NCI-H2029 (cell line): ENCODE data around the gene TCP11.

Source experiments
- DNase-seq: peaks from one replicate; lab custom pipeline; 2025; lab: John Stamatoyannopoulos, UW

Gene TCP11

DNA sequence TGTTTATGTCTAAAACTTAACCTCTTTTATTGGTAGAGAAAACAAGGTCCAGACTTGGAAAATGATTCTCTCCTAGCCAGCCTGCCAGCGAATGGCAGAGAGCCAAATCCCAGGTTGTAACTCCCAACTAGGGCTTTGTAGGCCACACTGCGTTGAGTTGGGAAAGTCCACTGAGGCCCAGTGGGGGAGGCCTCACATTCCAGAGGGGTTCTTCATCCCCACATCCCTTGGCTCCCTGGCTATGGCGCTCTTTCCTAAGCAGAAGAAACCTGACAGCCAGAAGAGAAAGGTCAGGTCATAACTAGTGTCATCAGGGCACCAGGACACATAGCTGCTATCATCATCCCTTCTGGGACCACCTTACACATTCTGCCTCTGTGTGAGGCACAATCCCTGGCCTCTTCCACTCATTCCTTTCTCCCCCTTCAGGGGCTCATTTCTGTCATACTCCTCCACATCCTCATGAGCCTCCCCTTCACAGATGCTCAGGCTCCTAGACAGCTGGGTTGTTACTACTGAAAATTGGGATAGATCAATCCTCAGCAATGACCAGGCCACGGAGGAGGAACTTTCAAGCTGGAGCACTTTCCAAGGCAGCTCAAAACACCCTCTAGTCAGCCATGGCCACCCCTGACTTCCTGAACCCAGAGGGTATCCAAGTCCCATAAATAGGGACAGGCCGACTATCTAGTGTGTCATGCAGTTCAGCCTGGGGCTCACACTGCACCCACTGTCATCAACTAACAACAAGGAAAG, 48.6 kb downstream of the TCP11 start:
- no peak for DNase-seq

DNA sequence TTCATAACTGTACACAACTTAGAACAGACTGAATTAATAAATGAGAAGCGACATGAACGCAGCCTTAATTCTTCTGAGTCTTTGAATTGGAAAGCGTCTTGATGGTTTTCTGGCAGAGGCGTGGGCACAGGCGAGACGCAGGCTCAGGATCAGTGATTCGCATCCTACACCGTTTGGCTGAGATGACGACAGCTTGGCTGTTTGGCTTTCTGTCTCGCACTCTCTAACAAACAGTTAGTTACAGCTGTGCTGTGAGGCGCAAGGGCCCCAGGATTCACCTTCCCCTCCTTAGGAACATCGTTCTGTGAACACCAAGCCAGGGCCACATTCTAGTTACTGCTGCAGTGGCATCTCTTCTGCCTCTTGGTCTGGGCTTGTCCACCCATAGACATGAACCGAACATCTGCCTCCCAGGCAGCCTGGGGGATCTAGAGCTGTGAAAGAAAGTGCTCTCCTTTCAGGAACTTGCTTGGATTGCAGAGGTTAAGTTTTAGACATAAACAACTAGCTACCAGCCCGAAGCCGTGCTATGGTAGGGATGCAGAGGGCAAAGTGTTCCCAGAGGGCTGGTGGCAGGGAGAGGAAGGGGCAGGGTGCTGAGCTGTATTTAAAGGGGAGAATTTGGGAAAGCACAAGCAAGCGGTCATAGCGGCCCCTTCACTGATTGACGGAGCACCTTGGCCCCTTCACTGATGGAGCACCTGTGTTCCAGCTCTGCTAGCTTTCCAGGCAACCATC, 49.6 kb downstream of the TCP11 start:
- DNase-seq: no peak

DNA sequence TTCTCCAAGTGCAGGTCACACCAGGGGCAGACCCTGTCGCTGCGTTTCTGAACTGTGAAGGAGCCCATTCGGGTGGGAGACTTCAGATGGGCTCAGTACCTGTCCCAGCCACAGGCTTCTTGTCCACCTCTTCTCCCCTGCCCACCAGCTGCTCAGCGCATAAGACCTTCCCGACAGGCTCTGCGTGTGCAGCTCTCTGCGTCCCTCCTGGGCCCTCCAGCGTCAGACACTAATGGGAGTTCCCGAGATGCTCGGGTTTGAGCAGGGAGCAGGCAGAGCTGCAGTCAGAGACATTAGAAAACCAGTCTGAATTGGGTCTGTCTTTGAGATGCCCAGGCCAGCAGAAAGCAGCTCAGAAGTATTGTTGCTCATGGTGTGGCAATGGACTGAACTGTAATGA, 50.4 kb downstream of the TCP11 start:
- no peak for DNase-seq

DNA sequence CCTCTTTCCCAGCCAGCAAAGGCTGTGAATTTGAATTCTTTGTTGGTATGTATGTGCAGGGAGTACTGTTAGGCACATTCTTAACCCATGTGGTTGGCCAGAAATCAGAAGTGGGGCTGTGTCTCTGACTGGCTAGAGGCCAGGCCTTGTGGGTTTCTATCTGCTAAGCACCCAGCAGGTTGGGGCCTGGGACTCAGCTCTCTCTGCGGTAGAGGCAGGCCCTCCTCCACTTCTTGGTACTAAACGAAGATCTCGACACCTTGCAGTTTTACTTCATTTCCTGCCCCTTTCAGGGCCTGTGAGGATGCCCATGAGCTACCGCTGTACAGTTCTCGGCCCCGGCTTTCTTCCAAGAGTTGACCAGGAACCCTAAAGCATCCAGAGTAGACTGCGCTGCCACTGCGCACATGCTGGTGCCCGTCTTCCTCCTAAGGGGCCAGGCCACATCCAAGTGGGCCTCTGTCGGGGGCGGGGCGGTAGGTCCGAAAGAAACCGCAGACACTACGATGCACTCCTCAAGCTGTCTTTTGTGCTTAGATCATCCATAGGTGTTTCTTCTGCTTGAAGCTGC, 51.1 kb downstream of the TCP11 start:
- DNase-seq: no peak

DNA sequence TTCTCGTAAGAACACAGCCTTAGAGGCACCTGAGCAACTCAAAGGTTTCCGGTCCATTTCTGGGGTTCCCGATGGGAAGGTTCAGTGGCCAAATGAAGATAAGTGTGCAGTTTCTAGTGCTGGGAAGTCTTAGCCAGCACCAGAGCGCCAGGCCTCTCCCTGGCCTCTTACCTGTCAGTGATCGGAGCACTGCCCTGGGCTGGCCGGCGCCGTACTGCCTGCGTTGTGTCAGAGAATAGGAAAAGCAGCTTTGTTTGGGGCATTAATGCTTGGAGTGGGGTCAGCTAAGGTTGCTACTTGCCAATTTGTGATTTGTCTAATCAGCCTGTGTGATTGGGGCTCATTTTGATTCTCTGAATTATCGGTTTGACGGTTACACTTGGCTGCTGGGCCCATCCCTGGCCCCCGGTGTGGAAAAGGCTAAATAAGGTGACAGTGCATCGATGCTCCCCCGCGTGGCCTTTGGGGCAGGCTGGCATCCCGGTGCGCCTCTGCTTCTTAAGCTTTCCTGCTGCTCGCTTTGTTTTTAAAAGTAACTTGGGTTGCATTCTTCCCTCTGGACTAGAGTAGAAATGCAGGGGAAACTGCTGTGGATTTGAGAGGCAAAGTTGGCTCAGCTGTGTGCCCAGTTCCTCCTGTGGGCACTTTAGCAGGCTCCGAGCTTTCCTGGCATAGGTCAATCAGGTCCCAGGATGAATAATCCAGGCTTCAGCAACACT, 51.8 kb downstream of the TCP11 start:
- DNase-seq: no peak

DNA sequence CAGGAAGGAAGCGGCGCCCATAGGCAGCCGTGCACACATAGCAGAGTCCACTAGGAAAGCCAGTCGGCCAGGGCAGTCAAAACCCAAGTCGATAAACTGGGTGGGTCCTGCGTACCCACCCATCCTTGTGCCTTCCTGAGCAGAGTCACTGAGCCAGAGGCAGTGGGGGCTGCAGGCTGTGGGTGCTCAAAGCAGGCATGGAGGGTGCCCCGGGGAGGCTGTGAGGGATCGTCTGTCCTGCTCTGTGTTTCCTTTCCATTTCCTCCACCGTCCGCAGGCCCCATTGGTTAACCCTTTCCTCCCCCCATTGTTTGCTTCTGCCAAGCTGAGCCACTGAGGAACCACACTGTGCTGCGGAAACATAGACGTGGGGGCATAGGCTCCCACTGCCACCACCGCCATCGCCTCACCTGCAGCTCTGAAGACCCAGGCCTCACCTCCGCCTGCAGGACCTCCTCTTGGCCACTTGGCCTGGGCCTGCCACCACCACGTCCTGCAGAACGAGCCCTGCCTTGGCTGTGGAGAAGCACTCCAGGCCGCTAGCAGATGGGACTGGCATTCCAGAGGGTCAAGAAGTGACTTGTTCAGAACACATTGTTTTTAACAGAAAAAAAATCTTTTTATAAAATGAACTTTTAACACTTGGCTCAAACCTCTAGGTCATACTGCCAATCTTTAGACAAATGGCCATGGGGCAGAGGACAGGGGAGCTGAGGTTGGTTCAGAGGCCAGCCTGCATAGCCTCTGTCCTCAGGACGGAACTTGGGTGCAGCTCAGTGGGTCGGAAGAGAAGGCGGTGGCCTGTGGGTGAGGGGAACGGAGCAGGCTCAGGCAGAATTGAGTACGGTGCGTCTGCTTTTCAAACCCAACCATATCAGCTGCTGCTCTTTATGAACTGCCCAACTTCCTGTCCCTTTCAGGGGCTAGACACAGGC, 52.6 kb downstream of the TCP11 start:
- DNase-seq: no peak

DNA sequence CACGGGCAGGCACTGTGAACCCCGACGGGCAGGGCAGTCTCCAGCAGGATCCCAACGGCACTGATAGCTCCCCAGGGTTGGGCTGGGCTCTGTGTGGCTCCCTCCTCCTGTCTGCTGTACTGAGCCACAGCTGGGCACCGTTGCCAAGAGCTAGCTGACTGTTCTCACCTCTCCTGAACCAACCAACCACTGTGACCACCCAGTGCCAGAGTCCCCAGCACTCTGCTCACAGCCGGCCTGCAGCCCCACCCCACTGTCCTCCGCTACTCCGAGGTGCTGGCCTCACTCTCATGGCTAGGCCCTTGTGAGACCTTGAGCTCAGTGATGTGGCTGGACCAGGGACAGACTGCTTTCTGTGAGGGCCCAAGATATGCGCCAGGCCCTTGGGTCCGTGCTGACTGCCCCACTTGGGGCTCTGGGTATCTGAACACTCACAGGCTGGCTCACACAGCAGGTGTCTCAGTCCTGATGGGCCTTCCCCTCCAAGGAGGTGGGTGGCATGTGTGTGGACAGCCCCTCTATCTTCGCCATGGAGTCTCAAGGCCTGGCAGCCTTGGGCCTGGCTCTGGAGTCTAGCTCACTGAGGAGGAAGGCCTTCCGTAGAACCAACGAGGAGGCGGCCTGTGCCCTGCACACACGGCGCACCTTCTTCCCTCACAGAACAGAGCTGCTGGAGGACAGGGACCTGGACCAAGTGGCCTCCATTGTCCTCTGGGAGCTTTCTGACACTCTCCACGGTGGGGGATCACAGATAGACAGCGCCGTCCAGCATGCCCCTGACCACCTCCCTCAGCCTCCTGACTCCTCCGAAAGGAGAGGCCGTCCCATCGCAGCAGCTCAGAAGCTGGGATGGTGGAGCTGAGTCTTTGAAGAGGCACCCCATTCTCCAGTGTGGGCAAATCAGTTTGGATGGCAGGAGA, 53.5 kb downstream of the TCP11 start:
- no peak for DNase-seq

DNA sequence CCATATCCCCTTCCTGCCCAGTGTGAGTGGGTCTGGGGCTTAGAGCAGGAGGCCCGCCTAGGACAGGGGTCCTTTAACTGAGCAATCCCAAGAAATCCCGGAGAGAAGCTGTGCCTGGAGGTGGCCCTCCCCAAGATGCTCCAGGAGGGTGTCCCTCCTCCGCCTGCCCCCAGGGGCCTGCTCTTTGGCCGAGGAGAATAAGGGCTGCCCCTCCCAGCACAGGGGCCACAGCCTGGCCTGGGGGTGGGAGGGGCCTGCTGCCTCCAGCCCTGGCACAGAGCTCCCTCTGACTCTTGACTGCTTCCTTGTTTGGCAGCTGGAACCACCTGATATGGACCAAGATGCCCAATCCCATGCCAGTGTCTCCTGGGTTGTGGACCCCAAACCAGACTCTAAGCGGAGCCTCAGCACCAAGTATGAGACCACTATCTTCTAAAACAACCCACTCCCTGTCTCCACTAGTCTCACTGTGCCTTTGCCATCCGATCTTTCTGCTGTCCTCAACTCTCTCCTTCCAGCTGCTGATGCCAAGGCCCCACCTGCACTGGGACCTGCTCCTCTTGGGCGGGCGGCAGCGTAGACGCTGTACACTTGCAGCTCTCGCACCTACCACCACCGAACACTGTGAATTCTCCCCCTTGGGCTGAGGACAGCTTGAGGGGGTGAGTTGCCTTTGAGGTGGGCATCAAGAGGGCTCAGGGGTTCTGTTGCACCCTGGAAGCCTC, 54.3 kb downstream of the TCP11 start:
- no peak for DNase-seq

DNA sequence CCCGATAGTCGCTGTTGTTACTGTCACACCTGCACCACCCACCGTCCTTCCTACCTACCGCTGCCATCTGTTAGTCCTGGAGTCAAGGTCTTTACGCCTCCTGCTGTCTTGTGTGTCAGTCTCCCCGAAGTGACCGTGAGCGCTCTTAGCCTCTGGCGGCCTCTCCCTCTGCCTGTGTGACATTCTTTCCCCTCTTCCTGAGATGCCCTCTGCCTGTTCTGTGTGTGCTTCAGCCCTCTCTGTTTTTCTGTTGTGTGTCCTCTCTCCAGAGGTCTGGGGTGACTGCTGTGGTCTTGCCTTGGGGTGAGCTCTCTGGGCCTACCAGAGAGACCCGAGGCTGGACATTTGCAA, 54.9 kb downstream of the TCP11 start:
- no peak for DNase-seq

DNA sequence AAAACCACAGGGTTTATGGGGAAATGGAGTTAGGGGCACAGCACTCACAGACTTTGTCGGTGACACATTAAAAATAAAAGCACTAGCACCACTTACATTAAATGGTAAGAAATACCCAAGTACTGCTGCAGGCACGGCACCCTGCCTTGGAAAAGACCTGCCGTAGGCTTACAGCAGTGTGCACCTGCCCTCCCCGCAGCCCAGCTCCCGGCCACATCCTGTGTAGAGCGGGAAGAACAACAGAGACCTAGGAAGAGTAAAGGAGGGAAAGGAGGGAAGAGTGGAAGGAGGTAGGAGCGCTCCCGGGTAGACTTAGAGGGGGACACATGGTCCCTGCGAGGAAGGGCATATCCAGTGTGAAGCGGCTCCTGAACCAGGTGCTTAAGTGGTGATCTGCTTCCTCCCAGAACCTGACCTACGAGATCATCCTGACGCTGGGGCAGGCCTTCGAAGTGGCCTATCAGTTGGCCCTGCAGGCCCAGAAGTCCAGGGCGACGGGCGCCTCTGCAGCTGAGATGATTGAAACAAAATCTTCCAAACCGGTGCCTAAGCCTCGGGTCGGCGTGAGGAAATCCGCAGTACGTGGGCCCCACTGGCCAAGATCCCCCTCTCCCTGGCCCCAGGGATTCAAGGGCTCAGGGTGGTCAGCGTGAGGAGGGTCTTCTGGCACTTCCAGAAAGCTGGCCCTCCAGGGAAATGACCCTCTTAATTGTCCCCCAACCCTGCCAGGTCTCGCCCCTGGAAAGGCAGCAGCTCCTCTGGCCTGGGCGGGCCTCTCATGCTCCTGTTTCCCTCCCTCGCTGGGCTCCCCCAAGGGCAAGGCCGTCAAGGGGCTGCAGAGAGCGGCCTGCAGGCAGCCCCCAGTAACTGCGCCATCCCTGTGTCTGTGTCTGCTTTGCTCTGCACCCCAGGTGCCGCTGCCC, 55.5 kb downstream of the TCP11 start:
- no peak for DNase-seq

DNA sequence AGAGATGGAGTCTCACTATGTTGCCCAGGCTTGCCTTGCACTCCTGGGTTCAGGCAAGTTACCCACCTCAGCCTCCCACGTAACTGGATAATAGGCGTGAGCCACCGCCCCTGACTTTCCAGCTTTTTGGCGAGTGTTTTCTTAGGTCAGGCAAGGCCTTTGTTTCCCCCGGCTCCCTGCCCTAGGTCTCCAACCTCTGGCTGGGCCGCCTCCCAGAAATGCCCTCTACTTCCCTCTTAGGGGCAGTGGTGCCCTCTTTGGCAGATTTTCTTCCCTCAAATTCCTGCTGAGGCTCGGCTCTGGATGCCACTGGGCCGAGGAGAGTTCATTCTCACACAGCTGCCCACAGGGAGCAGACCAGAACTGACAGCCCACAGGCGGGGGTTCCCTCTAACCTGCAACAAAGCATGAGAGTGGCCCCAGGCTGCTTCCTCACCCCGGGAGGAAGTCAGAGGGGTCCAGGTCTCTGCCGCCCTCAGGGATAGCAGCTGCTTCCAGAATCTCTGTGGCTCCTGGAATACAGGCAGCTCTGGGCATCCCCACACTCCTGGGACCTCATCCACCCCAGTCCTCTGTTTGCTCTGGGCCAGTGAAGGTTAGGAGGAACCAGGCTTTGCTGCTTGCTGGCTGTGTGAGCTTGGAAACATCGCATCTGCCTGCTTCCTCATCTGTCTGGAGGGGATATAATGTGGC, 56.5 kb downstream of the TCP11 start:
- no peak for DNase-seq

DNA sequence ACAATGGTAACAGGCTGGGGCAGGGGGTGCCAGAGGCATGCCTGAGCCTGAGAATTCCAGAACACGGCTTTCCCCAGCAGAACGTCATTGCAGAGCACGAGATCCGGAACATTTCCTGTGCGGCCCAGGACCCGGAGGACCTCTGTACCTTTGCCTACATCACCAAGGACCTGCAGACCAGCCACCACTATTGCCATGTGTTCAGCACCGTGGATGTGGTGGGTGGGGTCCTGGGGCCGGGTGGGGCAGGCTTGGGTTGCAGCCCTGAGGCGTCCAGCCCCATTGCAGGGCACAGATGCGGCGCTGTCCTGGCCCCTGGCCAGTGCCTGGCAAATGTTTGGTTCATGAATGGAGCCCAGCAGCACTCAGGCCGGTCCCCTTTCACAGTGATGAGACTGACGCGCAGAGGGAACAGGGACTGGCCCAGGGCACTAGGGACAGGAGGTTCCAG, 57.1 kb downstream of the TCP11 start:
- no peak for DNase-seq

DNA sequence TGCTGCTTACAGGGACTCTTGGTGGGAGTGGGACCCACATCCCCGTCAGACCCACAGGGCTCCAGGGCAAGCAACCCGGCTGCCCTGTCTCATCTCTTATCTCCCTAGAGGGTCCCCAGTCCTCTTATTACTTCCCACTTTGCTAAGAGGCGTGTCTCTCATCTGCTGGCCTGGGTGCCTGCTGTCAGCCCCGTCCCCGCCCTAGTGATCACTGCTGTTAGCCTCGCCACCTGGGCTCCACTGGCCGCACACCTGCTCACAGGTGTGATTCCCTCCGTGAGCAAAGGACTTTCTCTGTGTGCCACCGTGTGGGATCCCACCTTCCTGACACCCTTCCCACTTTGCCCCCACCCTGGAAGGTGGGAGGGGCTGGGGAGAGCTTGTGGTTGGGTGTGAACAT, 57.6 kb downstream of the TCP11 start:
- DNase-seq: no peak

DNA sequence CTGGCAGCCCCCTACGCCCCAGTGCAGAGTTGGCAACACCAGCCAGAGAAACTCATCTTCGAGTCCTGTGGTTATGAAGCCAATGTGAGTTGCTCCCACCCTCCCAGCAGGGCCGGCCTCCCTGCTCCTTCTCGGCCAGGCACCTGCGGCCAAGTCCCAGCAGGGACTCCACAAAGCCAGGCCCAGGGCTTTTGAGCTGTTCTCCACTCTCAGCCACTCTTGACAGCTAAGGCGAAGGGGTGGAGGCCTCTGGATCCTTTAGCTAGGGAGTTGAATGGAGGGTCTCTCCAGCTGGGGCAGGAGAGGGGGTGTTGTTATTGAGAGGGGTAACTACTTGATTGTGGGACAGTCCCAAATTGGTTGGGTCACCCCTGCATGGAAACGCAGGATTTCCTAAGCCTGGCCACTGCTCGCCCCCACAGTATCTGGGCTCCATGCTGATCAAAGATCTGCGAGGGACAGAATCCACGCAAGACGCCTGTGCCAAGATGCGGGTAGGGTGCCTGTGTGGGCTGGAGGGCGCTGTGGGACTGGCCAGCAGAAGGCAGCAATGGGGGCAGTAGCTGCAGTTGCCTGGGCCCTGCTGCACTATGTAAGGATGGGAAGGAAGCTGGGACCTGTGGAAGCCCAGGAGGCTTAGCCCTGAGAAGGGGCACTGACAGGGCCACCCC, 58.3 kb downstream of the TCP11 start:
- no peak for DNase-seq

DNA sequence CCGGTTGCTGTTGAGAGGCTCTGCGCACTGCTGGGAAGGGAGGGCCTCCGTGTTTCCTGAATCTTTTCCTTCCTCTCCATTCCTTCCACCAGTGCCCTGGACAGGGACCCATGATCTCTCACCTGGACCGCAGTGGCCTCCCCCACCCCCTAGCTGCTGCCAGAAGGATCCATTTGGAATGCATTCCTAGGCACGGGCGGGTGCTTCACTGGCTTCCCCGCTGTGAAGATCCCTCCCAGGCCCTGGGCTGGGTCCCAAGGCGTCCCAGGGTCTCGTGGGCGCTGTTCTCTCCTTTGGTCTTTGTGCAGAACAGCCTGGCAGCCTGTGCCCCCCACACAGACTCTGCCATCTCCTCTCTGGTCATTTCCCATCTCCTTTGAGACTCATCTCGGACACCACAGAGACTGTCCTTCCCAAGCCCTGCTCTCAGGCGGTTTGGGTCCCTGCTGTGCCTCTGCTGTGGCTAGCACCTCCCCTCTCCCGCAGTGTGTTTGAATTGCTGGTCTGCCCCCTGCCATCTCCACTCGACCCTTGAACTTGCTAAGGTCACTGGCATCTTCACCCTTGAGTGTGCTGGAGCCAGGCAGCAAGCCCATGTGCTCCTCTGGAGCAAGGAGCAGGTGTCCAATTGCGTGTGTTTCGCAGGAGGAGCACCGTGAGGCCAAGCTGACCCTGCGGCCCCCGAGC, 59.0 kb downstream of the TCP11 start:
- DNase-seq: no peak

DNA sequence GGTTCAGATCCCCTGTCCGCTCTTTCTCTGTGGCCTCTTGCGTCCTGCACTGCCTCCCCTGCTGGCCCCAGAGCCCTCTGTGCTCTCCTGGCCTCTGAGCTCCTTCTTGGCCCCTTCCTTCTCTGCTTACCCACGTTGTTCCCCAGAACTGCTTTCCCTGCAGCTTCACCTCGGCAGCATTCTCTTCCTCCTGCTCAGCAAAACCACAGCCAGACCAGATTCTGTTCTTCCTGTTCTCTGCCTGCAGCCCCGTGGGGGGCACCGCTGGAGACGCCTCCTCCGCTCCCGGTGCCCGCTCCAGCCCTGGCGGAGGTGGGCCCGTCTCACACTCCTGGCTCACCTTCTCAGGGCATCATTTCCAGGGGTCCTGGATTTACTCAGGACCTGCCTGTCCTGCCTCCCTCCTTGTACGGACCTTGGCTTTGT, 59.7 kb downstream of the TCP11 start:
- no peak for DNase-seq
